SK-N-DZ (cell line): ENCODE measurements around the gene LLCFC1.

Source experiments
- DNase-seq: peaks from one replicate; pipeline ENCODE4 v3.0.0-alpha.2; 2015; ENCODE audit warnings: low spot score

Gene LLCFC1

GRCh38 chr7:142984297-142984696 lies 45.0 kb downstream of the LLCFC1 start:
- DNase-seq: no peak
